ENCODE data around the gene FBXO34.

DNA sequence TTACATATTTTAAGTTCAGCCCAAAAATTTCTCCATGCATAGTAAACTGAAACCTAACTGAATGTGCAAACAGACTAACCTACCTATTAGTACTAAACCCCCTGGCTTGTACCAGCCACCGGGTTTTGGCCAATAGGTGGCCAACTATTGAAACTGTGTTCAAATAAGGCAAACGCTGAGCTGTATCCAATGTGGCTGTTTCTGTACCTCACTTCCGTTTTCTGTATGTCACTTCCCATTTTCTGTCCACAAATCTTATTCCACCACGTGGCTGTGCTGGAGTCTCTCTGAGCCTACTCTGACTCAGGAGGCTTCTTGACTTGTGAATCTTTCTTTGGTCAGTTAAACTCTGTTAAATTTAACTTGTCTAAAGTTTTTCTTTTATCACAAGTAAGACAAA lies 6.0 kb upstream of the FBXO34 start:
- TF ChIP-seq, protein P1, sequence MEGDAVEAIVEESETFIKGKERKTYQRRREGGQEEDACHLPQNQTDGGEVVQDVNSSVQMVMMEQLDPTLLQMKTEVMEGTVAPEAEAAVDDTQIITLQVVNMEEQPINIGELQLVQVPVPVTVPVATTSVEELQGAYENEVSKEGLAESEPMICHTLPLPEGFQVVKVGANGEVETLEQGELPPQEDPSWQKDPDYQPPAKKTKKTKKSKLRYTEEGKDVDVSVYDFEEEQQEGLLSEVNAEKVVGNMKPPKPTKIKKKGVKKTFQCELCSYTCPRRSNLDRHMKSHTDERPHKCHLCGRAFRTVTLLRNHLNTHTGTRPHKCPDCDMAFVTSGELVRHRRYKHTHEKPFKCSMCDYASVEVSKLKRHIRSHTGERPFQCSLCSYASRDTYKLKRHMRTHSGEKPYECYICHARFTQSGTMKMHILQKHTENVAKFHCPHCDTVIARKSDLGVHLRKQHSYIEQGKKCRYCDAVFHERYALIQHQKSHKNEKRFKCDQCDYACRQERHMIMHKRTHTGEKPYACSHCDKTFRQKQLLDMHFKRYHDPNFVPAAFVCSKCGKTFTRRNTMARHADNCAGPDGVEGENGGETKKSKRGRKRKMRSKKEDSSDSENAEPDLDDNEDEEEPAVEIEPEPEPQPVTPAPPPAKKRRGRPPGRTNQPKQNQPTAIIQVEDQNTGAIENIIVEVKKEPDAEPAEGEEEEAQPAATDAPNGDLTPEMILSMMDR (IDR thresholded peaks at IDR 0.05; ENCODE audit: poor library complexity), result no peak
- no peak for TF ChIP-seq EZH2 (IDR thresholded peaks at IDR 0.05; ENCODE audit: borderline replicate concordance)

Data from hepatocyte (in vitro differentiated cells).